ENCODE measurements around the gene OR4X2.

- TF ChIP-seq POLR2A (IDR thresholded peaks at IDR 0.05) (no peak), CTCF (IDR thresholded peaks at IDR 0.05) (no peak)
These were observed 16.1 kb upstream of the OR4X2 start for GRCh38 chr11:48228761-48229160.
